Activated T-helper 17 cell treated with anti-CD3 and anti-CD28 coated beads, Interleukin-2, amount 50 U/mL, for 72 hours (primary cell): ENCODE measurements around the gene GGT1. TPM values are rescaled to one million over a fixed set of nuclear protein-coding genes. Genes with fewer than 3 reads are reported as not detected.
"Not testable (repeated sequence)": the region's sequence is repeated elsewhere in the genome, so short reads cannot be mapped to it uniquely, and the experiment has no call there.

ENCODE experiments used
- ATAC-seq: fragments of 150-1000 bp; cut with Tn5 transposase; replicated peaks from 2 replicates; pipeline ENCODE4 v1.10.0; 2021; ENCODE audit warnings: mild to moderate bottlenecking, moderate library complexity
- H3K27ac Mint-ChIP-seq: one replicate; pipeline ENCODE4 v1.8.0; 2022; ENCODE audit warnings: mixed read lengths
- H3K27me3 Mint-ChIP-seq: one replicate; pipeline ENCODE4 v1.8.0; 2022; ENCODE audit warnings: mixed read lengths
- H3K36me3 Mint-ChIP-seq: one replicate; pipeline ENCODE4 v1.8.0; 2022; ENCODE audit warnings: low read depth, mild to moderate bottlenecking, mixed read lengths
- H3K4me1 Mint-ChIP-seq: one replicate; pipeline ENCODE4 v1.8.0; 2022; ENCODE audit warnings: mixed read lengths
- H3K4me3 Mint-ChIP-seq: one replicate; pipeline ENCODE4 v1.8.0; 2022; ENCODE audit warnings: mild to moderate bottlenecking, mixed read lengths
- H3K9me3 Mint-ChIP-seq: one replicate; pipeline ENCODE4 v1.8.0; 2022; ENCODE audit warnings: mixed read lengths
- total RNA-seq, 2 donors: library from RNA; stranded (reverse); gene quantifications; one replicate each; pipeline ENCODE4 v1.2.3, GENCODE V29; 2022

The GGT1 gene
- total RNA-seq, 2 donors from 2014 or later = 82.4 to 122 TPM

DNA sequence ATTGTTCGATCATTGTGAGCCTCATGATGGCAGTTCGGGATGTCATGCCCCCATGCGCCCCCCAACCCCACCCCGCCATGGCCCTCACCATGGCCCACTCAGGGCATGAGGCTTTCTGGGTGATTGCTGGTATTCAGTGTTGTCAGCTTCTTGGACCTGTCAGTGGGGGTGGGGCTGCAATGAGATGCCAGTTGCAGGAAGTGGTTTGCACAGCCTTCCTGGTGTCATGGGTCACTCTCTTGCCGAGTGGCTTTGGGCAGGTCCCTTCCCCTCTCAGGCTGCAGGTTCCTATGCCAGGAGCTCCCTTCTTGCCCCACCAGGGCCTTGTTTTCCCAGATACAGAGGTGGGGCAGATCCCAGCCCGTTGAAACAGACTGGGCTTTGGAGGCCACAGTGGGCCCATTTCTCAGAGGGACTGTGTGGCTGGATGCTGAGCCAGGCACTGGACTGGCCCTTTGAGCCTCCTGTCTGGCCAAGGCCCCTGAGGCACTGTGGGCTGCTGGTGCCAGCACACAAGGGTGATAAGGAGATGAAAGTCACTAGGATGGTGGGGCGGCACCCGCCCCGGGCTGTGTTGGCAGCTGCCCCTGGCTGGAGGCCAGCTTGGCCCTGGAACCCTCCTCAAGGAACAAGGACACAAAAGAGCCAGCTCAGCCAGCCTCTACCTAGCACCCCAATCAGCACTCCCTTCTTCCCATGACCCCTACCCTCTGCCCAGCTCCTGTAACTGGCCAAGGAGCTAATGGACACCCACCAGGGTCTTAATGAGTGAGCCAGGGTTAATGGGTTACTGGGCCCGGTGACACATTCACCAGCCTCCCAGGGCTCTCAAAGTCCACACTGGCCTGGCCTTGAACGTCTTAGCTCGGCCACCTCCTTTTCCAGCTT is 1.5 kb upstream of the GGT1 start:
- Mint-ChIP-seq H3K36me3 (no peaks in the 10 kb centered on the region), H3K4me3 (no peak overlapping the region), H3K27me3 (no peaks in the 10 kb centered on the region), H3K9me3 (no peaks in the 10 kb centered on the region), H3K4me1 (peaks cover 6% of the 10 kb centered on the region), H3K27ac (no peak overlapping the region)
- peak; percentile 37 for ATAC-seq

DNA sequence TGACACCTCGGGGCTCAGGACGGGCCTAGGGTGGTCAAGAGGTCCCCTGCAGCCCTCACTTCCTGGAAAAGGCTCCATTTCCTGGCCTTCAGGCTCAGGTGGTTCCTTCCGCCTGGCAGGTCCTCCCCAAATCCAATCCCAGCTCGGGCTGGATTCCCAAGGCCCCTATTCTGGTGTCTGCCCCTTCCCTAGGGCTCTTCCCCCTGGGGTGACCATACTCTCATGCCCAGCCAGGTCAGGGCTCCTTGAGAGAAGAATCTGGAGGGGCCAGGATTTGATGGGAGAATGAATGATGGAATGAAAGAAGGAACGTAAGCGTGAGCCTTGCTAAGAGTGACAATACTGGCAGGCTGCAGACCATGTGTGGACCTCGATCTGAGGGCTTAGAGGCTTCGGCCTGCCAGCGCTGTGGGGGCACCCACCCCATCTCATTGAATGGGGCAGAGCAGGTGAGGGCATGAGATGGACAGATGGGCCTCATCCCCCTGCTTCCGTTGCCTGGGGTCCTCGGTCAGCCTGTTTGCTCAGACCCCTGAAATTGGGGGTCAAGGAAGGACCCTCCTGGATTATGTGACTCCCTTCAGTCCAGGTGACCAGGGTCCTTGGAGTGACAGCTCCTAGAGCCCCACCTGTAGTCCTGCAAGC is 766 bp upstream of the GGT1 start:
- not testable (repeated sequence) for H3K9me3 Mint-ChIP-seq, H3K4me3 Mint-ChIP-seq, H3K27me3 Mint-ChIP-seq, ATAC-seq, H3K4me1 Mint-ChIP-seq, H3K27ac Mint-ChIP-seq, H3K36me3 Mint-ChIP-seq

DNA sequence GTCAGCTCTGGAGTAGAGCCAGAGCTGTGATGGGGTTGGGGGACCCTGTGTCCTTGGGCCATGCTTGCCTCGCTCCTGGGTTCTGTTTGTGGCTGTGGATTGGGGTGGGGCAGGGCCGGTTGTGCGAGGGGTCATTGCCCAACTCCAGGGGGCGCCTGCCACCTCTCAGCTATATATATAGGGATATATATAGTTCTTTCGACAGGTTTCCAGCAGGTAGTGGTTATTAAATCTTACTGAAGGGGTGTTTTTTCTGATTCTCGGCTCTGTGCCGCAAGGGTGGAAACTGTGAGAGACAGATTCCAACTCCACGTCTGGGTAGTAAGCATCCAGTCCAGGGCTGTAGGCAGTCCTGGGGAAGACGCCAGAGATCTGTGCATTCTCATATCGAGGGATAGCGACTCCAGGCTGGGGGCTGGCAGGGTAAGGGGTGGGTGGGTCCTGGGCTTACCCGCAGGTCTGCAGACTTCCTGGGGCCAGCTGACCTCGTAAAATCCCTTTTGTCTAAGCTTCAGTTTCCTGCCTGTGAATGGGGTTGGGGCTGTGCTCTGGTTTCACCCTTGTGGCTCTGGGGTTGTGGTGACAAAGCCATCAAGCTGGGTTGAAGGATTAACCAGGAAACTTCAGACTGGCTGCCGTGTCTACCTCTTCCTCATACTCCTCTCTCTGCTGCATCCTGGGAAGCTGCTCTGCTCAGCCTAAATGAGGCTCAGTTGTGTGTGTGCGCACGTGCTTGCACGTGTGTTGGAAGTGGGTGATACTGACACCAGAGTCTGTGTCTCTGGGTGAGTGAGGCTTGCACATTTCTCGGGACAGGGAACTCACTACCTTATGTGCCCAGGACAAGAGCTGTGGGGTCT is 1.0 kb downstream of the GGT1 start:
- Mint-ChIP-seq H3K27ac (peak overlapping the region; percentile 77), H3K4me3 (peak overlapping the region; percentile 67), H3K36me3 (peaks cover 13% of the 10 kb centered on the region)
- ATAC-seq = peak; percentile 38
- H3K9me3 Mint-ChIP-seq, H3K4me1 Mint-ChIP-seq, H3K27me3 Mint-ChIP-seq: not testable (repeated sequence)

DNA sequence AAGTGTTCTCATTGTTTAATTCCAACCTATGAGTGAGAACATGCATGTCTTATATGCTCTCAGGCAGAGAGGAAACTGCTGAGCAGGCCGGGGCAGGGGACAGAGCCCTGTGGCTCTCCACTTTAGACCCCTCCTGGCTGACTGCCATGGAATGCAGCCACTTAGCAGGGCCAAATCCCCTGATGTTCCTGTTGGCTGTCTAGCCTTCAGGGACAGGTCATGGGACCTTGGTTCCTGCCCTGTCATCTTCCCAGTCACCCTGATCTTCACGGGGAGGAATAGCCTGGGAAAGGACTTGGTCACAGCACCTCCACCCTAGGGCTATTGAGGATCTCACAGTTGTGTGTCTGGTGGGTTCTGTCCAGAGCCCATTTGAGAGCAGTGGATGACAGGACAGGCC is 3.3 kb downstream of the GGT1 start:
- not testable (repeated sequence) for H3K27me3 Mint-ChIP-seq, H3K27ac Mint-ChIP-seq, H3K4me1 Mint-ChIP-seq, H3K9me3 Mint-ChIP-seq, ATAC-seq
- Mint-ChIP-seq H3K36me3 (peaks cover 18% of the 10 kb centered on the region), H3K4me3 (peak overlapping the region; percentile 47)

DNA sequence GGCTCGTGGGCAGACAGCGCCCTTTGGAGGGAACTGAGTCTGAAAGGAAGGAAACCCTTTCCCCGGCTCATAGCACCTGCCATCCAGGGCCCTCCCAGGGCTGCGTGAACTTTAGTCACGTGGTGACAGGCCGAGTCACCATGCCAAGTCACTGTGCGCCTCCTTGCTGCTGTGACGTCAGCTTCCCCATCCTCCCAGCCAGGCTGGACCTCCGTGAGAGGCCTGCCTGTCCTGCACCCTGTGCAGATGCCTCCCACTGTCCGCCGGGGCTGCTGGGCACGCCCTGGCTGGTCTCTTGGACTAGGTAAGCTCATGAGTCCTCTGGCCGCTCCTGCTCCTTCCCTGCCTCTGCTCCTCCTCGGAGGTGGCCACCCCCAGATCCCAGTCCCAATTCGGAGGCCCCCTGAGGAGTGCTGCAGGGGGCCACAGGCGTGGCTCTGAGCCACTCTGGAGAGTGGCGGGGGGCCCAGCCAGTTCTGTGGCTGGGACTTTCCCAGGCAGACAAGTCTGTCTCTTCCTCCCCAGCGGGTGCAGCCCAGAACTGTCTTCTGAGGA is 4.5 kb downstream of the GGT1 start:
- H3K9me3 Mint-ChIP-seq, H3K27me3 Mint-ChIP-seq, H3K4me1 Mint-ChIP-seq: not testable (repeated sequence)
- Mint-ChIP-seq H3K4me3 (peak overlapping the region; percentile 98), H3K27ac (peak overlapping the region; percentile 99), H3K36me3 (peaks cover 18% of the 10 kb centered on the region)
- peak; percentile 96 for ATAC-seq

DNA sequence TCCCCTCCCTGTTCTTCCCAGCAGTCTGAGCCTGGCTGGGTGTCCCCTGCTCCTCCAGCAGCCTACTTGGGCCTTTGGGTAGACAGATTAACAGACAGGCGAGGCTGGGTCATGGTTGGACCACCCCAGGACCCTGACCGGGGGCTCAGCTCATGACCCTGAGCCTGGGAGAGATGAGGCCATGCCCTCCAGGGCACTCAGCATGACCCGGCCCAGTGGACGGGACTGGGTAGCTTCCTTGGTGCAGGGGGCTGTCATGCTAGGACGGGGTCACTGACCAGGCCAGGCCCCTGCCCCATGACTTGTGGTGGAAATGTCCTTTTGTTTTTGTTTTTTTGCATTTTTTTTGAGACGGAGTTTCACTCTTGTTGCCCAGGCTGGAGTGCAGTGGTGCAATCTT is 5.3 kb downstream of the GGT1 start:
- not testable (repeated sequence) for H3K4me1 Mint-ChIP-seq, H3K27me3 Mint-ChIP-seq, ATAC-seq, H3K9me3 Mint-ChIP-seq
- Mint-ChIP-seq H3K4me3 (peak overlapping the region; percentile 98), H3K27ac (peak overlapping the region; percentile 99), H3K36me3 (peaks cover 18% of the 10 kb centered on the region)

DNA sequence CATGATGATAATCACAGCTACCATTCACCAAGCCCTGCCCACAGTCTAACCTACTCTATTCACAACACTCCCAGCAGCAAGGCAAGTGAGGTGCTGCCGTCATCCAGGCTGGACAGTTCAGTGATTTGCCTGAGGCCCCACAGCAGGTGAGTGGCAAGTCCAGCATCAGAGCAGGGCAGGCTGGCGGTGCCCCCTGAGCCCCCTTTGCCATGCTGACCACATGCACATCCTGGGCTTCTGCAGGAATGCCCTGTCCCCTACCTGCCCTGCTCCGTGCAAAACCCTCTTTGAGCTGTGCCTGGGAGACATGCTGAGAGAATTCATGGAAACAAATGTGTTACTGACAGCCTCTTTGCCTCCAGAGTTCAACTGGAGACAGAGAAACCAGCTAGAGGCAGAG is 6.9 kb downstream of the GGT1 start:
- peaks cover 18% of the 10 kb centered on the region for H3K36me3 Mint-ChIP-seq
- not testable (repeated sequence) for H3K27ac Mint-ChIP-seq, H3K4me1 Mint-ChIP-seq, H3K4me3 Mint-ChIP-seq, H3K9me3 Mint-ChIP-seq, ATAC-seq, H3K27me3 Mint-ChIP-seq

DNA sequence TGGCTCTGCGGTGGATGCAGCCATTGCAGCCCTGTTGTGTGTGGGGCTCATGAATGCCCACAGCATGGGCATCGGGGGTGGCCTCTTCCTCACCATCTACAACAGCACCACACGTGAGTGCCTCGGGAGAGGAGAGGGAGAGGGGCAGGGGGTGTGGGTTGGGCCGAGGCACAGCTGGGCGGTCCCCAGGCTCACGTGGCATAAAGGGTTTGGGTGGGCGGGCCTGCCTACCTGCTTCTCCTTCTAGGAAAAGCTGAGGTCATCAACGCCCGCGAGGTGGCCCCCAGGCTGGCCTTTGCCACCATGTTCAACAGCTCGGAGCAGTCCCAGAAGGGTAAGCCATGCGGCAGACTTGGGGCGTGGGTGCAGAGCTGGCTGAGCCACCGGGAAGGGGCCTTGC is 11.8 kb downstream of the GGT1 start:
- not testable (repeated sequence) for H3K9me3 Mint-ChIP-seq, H3K4me1 Mint-ChIP-seq, H3K27me3 Mint-ChIP-seq, ATAC-seq, H3K27ac Mint-ChIP-seq, H3K4me3 Mint-ChIP-seq
- H3K36me3 Mint-ChIP-seq = peaks cover 21% of the 10 kb centered on the region

DNA sequence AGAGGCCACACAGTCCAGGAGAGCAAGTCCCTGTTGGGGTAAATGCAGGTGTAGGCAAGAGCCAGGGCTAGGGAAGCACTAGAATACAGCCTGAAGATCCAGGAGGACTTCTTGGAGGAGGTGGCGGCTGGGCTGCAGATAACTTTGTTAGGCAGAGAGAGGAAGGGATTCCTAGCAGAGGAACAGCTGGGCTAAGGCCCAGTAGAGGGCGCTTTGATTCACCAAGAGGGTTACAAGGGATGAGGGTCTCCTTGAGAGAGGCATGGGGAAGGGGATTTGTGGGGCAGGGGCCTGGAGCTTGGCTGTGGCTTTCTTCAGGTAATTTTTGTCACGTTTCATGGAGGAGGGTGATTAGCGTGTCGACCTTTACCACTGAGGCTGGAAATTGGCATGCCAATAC is 18.3 kb downstream of the GGT1 start:
- peaks cover 29% of the 10 kb centered on the region for H3K36me3 Mint-ChIP-seq
- H3K4me1 Mint-ChIP-seq, H3K4me3 Mint-ChIP-seq, ATAC-seq, H3K27ac Mint-ChIP-seq, H3K27me3 Mint-ChIP-seq, H3K9me3 Mint-ChIP-seq: not testable (repeated sequence)

DNA sequence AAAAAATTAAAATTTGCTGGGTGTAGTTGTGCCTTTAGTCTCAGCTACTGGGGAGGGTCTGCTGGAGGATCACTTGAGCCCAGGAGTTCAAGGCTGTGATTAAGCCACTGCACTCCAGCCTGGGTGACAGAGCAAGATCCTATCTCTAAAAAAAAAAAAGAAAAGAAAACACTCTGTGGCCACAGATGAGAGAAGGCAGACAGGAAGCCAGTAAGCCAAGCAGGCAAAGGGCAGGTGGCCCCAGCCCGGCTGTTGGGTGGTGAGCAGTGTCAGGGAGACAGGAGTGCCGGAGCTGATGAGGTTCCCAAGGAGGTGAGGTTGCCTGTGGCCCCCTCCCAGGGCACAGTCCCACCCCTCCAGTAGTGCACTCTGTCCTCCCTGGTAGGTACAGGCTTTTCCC is 19.6 kb downstream of the GGT1 start:
- H3K4me1 Mint-ChIP-seq, H3K9me3 Mint-ChIP-seq, H3K4me3 Mint-ChIP-seq, ATAC-seq, H3K27me3 Mint-ChIP-seq, H3K27ac Mint-ChIP-seq: not testable (repeated sequence)
- H3K36me3 Mint-ChIP-seq = peaks cover 23% of the 10 kb centered on the region

DNA sequence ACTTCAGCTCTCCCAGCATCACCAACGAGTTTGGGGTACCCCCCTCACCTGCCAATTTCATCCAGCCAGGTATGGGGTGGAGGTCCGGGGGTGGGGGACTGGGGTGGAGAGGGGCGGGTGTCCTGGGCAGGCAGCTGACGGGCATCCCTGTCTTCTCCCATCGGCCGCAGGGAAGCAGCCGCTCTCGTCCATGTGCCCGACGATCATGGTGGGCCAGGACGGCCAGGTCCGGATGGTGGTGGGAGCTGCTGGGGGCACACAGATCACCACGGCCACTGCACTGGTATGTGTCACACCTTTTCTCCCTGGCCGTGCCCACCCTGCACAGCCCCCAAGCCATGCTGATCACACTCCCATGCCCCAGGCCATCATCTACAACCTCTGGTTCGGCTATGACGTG is 24.9 kb downstream of the GGT1 start:
- not testable (repeated sequence) for H3K9me3 Mint-ChIP-seq, ATAC-seq, H3K27ac Mint-ChIP-seq, H3K4me3 Mint-ChIP-seq, H3K4me1 Mint-ChIP-seq, H3K27me3 Mint-ChIP-seq
- H3K36me3 Mint-ChIP-seq = peaks cover 17% of the 10 kb centered on the region

DNA sequence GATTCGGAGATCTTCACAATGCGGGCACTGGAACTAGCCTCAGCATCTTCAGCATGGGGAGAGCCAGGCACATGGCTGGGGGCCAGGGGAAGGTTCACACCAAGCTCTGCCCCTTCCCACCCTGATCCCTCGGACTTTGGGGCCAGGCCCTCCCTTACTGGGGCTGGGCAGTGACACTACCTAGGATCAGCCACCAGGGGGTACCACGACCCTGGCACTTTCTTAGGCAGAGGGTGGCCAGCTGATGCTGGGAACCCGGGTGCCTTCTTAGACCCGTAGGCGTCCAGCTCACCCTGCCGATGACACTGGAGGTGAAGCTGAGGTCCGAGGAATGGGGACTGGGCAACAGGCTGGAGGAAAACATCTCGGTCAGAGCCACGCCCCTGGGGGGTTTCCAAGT is 26.1 kb downstream of the GGT1 start:
- not testable (repeated sequence) for H3K27ac Mint-ChIP-seq, H3K4me1 Mint-ChIP-seq, H3K9me3 Mint-ChIP-seq, H3K4me3 Mint-ChIP-seq, ATAC-seq, H3K27me3 Mint-ChIP-seq
- peaks cover 17% of the 10 kb centered on the region for H3K36me3 Mint-ChIP-seq

DNA sequence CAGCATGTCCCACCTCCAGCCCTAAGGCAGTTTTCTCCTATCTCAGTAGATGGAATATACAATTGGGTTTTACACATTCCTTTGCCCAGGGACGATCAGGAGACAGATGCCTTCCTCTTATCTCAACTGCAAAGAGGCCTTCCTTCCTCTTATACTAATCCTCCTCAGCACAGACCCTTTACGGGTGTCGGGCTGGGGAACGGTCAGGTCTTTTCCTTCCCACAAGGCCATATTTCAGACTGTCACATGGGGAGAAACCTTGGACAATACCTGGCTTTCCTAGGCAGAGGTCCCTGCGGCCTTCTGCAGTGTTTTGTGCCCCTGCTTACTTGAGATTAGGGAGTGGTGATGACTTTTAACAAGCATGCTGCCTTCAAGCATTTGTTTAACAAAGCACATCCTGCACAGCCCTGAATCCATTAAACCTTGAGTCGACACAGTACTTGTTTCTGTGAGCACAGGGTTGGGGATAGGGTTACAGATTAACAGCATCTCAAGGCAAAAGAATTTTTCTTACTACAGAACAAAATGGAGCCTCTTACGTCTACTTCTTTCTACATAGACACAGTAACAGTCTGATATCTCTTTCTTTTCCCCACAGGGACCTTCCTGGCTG is 27.9 kb downstream of the GGT1 start:
- ATAC-seq, H3K4me3 Mint-ChIP-seq, H3K36me3 Mint-ChIP-seq, H3K27ac Mint-ChIP-seq, H3K27me3 Mint-ChIP-seq, H3K4me1 Mint-ChIP-seq, H3K9me3 Mint-ChIP-seq: not testable (repeated sequence)

DNA sequence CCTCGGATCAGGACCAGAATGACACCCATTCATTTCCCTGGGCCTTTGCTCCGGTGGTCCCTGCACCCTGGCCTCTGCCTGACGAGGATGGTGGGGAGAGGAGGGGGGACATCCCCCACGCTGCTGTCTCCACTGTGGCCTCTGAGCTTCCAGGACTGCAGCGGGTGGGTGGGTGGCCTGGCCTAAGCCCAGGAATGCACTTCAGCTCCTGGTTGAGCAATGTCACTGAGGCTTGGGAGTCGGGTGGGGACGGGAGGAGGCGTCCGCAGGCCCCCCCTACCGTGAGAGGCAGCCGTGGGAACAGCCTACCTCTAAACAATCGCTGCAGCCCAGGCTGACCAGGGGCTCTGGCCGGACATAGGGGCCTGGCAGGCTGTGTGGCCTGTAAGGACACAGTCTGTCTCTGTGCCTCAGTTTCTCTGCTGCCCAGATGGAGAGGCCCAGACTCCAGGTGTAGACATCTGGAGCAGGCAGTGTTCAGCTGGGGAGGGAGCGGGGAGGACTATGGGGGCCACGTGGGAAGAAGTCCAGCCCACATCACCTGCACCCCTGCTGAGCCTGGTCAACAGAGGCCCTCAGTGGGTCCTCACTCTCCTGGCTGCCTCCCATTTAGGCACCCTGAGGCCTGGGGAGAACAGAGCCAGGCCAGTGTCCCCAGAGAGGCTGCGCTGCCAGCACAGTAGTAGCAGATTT is 28.6 kb downstream of the GGT1 start:
- H3K4me1 Mint-ChIP-seq, H3K27ac Mint-ChIP-seq, H3K27me3 Mint-ChIP-seq, H3K4me3 Mint-ChIP-seq, ATAC-seq, H3K9me3 Mint-ChIP-seq, H3K36me3 Mint-ChIP-seq: not testable (repeated sequence)
